Neuronal stem cell (in vitro differentiated cells): ENCODE measurements around the gene CAMK1.
A peak's percentile ranks its signal among the peaks of the same experiment; 100 is the strongest.

ENCODE experiments used
- DNase-seq: peaks from one replicate; pipeline ENCODE4 v3.0.0-alpha.2; 2013; ENCODE audit warnings: low spot score
- H2AFZ ChIP-seq: one replicate; pipeline ENCODE4 v1.6.1; 2013; ENCODE audit warnings: mild to moderate bottlenecking, low read length, inconsistent platforms
- H2AK5ac ChIP-seq: 2 replicates; pipeline ENCODE4 v1.6.1; 2013; ENCODE audit warnings: low read depth, mild to moderate bottlenecking, inconsistent platforms, low read length, moderate library complexity, mixed read lengths
- H2BK120ac ChIP-seq: 2 replicates; pipeline ENCODE4 v1.6.1; 2013; ENCODE audit warnings: low read depth, mild to moderate bottlenecking, inconsistent platforms, low read length, moderate library complexity, mixed read lengths
- H2BK12ac ChIP-seq: one replicate; pipeline ENCODE4 v1.6.1; 2013; ENCODE audit warnings: low read length, inconsistent platforms
- H2BK15ac ChIP-seq: 2 replicates; pipeline ENCODE4 v1.6.1; 2013; ENCODE audit warnings: mild to moderate bottlenecking, low read length, inconsistent platforms, mixed read lengths
- H2BK5ac ChIP-seq: one replicate; pipeline ENCODE4 v1.6.1; 2013; ENCODE audit warnings: inconsistent platforms, mild to moderate bottlenecking, low read length, moderate library complexity
- H3K14ac ChIP-seq: one replicate; pipeline ENCODE4 v1.6.1; 2013; ENCODE audit warnings: low read length, inconsistent platforms
- H3K18ac ChIP-seq: 2 replicates; pipeline ENCODE4 v1.6.1; 2013; ENCODE audit warnings: low read length, inconsistent platforms
- H3K23ac ChIP-seq: 2 replicates; pipeline ENCODE4 v1.6.1; 2013; ENCODE audit warnings: low read depth, mild to moderate bottlenecking, mixed read lengths, low read length, inconsistent platforms; ENCODE audit not compliant: poor library complexity
- H3K27ac ChIP-seq: replicated peaks from 3 replicates; pipeline ENCODE4 v1.5.1; 2013; ENCODE audit warnings: low read length, inconsistent platforms
- H3K27me3 ChIP-seq, 3 experiments: 2 replicates each; pipeline ENCODE4 v1.6.1; 2013; ENCODE audit warnings: low read length in 3 of 3, mild to moderate bottlenecking in 2 of 3, inconsistent platforms in 1 of 3, low read depth in 1 of 3, mixed read lengths in 1 of 3, moderate library complexity in 1 of 3; ENCODE audit not compliant: control insufficient read depth in 3 of 3, insufficient read depth in 3 of 3
- H3K36me3 ChIP-seq, 2 donors: replicated peaks in 1 of 2; 2 replicates each; pipeline ENCODE4 v1.6.1; 2013; ENCODE audit warnings: low read length in 2 of 2; ENCODE audit not compliant: control insufficient read depth in 2 of 2, insufficient read depth in 2 of 2
- H3K4ac ChIP-seq: 2 replicates; pipeline ENCODE4 v1.6.1; 2013; ENCODE audit warnings: inconsistent platforms, mild to moderate bottlenecking, low read length, moderate library complexity
- H3K4me1 ChIP-seq, 2 donors: 1 replicate in 1 of 2; 2 replicates in 1 of 2; pipeline ENCODE4 v1.6.1; 2013; ENCODE audit warnings: low read length in 2 of 2, low read depth in 1 of 2; ENCODE audit not compliant: control insufficient read depth in 2 of 2, insufficient read depth in 1 of 2
- H3K4me2 ChIP-seq: one replicate; pipeline ENCODE4 v1.6.1; 2013; ENCODE audit warnings: mild to moderate bottlenecking, low read length, inconsistent platforms; ENCODE audit not compliant: insufficient read depth, poor library complexity, severe bottlenecking
- H3K4me3 ChIP-seq, 2 donors: 2 replicates each; pipeline ENCODE4 v1.5.1; 2013; ENCODE audit warnings: low read length in 2 of 2, mild to moderate bottlenecking in 2 of 2, inconsistent platforms in 1 of 2, moderate library complexity in 1 of 2
- H3K79me1 ChIP-seq: one replicate; pipeline ENCODE4 v1.6.1; 2013; ENCODE audit warnings: low read depth, mild to moderate bottlenecking, inconsistent platforms, low read length, moderate library complexity
- H3K9ac ChIP-seq: one replicate; pipeline ENCODE4 v1.6.1; 2013; ENCODE audit warnings: mild to moderate bottlenecking, low read depth, low read length, inconsistent platforms; ENCODE audit not compliant: poor library complexity
- H3K9me3 ChIP-seq, 2 donors: replicated peaks in 1 of 2; 2 replicates each; pipeline versions ENCODE3 to v1.6.1; 2013; ENCODE audit warnings: low read length in 2 of 2, mild to moderate bottlenecking in 2 of 2, inconsistent platforms in 1 of 2, low read depth in 1 of 2, mixed read lengths in 1 of 2, moderate library complexity in 1 of 2; ENCODE audit not compliant: control insufficient read depth in 2 of 2, insufficient read depth in 1 of 2
- H4K8ac ChIP-seq: one replicate; pipeline ENCODE4 v1.6.1; 2013; ENCODE audit warnings: low read depth, mild to moderate bottlenecking, inconsistent platforms, low read length, moderate library complexity
- H4K91ac ChIP-seq: one replicate; pipeline ENCODE4 v1.6.1; 2013; ENCODE audit warnings: low read length, low read depth, mild to moderate bottlenecking, inconsistent platforms; ENCODE audit not compliant: poor library complexity
- WGBS, 2 donors: extraction: QIAGEN DNeasy Blood & Tissue Kit; methylation state at CpG; one replicate each; pipeline ENCODE4 v1.1.7; 2013; ENCODE audit warnings: missing lambda C conversion rate in 2 of 2, mixed read lengths in 1 of 2; ENCODE audit not compliant: insufficient read length in 2 of 2, insufficient replicate concordance in 1 of 2; ENCODE audit errors: extremely low coverage in 2 of 2; 5-methylcytosine and 5-hydroxymethylcytosine counted together

The CAMK1 gene

DNA sequence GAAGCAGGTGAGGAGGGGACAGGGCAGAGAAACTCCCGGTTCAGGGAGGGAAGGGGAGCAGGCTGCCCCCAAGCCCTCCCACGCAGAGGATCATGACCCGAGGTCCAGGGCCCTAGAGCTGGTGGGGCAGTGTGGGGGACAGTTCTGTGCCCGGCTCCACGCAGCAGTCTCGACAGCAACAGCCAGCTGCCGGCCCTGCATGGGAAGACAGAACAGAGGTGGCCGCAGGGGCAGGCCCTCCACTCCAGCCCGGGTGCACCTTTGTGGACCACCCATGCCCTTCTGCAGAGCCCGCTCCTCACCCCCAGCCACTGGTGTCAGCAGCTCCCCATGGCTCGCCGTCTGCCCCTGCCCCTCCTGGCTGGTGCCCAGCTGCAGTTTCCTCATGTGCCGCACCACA is 12.3 kb downstream of the CAMK1 start:
- Histone ChIP-seq H3K79me1 (peaks cover 6% of the 10 kb centered on the region), H2AK5ac (no peak overlapping the region), H3K27me3 (no peaks in the 10 kb centered on the region), H2BK5ac (no peak overlapping the region), H4K91ac (no peak overlapping the region), H3K14ac (no peak overlapping the region), H4K8ac (peak overlapping the region; percentile 43), H3K9me3 (peaks cover 0 to 2% of the 10 kb centered on the region in 2 donors), H3K18ac (no peak overlapping the region), H3K4me3 (no peak overlapping the region), H3K4ac (no peak overlapping the region), H3K4me1 (no peaks in the 10 kb centered on the region), H2BK15ac (no peak overlapping the region), H2AFZ (no peak overlapping the region), H3K4me2 (no peak overlapping the region), H2BK12ac (no peak overlapping the region), H2BK120ac (no peak overlapping the region), H3K36me3 (peaks cover 39 to 89% of the 10 kb centered on the region in 2 donors), H3K23ac (no peak overlapping the region), H3K27ac (no peak overlapping the region), H3K9ac (no peak overlapping the region)
- no peak for DNase-seq
- WGBS, 2 donors, result no CpG with 5 or more reads among the region's 13 CpGs

DNA sequence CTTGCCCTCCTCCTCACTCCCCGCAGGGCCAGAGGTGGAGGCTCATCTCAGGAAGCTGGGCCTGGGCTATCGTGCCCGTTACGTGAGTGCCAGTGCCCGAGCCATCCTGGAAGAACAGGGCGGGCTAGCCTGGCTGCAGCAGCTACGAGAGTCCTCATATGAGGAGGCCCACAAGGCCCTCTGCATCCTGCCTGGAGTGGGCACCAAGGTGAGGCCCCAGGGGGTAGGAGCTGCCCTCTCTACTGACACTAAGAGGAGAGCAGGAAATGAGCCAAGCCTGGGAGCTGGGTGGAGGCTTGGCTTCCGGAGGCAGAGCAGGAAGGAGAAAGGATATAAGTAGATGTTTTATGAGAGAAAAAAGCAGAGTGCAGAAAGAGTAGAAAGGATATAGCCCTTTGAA is 15.1 kb downstream of the CAMK1 start:
- Histone ChIP-seq H2AK5ac (no peak overlapping the region), H4K91ac (no peak overlapping the region), H2BK15ac (no peak overlapping the region), H2AFZ (no peak overlapping the region), H2BK12ac (no peak overlapping the region), H3K9ac (no peak overlapping the region), H2BK120ac (no peak overlapping the region), H3K27me3 (no peaks in the 10 kb centered on the region), H3K14ac (no peak overlapping the region), H3K9me3 (no peaks in the 10 kb centered on the region), H3K23ac (no peak overlapping the region), H3K4ac (no peak overlapping the region), H2BK5ac (no peak overlapping the region), H4K8ac (peak overlapping the region; percentile 9), H3K4me1 (peaks cover 4 to 6% of the 10 kb centered on the region in 2 donors), H3K36me3 (peaks cover 45 to 85% of the 10 kb centered on the region in 2 donors), H3K27ac (no peak overlapping the region), H3K18ac (no peak overlapping the region), H3K4me3 (no peak overlapping the region), H3K4me2 (no peak overlapping the region), H3K79me1 (peaks cover 13% of the 10 kb centered on the region)
- DNase-seq, result no peak
- WGBS, 2 donors, result no CpG with 5 or more reads among the region's 8 CpGs

DNA sequence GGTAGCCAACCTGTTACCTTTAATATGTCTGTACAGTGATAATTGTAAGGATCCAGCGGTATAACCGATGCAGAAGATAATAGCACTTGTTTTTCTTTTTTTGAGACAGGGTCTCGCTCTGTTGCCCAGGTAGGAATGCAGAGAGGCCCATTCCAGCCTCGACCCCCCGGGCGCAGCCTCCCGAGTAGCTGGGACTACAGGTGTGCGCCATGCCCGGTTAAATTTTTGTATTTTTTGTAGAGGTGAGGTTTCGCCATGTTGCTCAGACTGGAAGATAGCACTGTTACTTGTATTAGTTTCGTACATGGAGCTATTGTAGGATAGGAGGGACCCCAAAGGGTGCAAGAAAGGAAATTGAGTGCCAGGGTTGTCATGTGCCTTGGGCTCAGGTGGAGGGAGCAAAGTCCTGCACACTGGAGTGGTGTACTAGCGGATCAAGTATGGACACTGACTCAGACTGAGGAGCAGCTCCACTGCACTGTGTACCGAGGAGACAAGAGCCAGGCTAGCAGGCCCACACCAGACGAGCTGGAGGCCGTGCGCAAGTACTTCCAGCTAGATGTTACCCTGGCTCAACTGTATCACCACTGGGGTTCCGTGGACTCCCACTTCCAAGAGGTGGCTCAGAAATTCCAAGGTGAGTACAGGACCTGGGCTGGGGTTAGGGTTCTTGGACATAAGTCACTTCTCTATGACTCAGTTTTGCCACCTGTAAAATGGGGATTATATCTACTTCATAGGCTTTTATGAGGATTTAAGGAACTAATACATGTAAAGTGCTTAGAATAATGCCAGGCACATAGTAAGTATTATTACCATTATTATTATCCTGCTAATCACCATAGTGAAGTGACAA is 19.0 kb downstream of the CAMK1 start:
- Histone ChIP-seq H3K79me1 (peaks cover 8% of the 10 kb centered on the region), H3K9me3 (peaks cover 0 to 2% of the 10 kb centered on the region in 2 donors), H2BK5ac (no peak overlapping the region), H3K23ac (peak overlapping the region; percentile 6), H3K27ac (no peak overlapping the region), H2BK120ac (no peak overlapping the region), H3K36me3 (peaks cover 42 to 79% of the 10 kb centered on the region in 2 donors), H2BK12ac (no peak overlapping the region), H3K9ac (no peak overlapping the region), H2BK15ac (no peak overlapping the region), H3K27me3 (no peaks in the 10 kb centered on the region), H3K14ac (no peak overlapping the region), H3K4me1 (peaks cover 4 to 8% of the 10 kb centered on the region in 2 donors), H3K18ac (no peak overlapping the region), H3K4ac (no peak overlapping the region), H3K4me2 (peak overlapping the region; percentile 90), H3K4me3 (peak overlapping the region; percentile 55 to 88), H4K91ac (no peak overlapping the region), H2AK5ac (no peak overlapping the region), H2AFZ (peak overlapping the region; percentile 93), H4K8ac (no peak overlapping the region)
- no CpG with 5 or more reads among the region's 17 CpGs for WGBS, 2 donors
- no peak for DNase-seq
